Prostate gland (tissue), 2 donors: ENCODE data around the gene FBXL7.

Experiments used
- CTCF ChIP-seq, 4 experiments: fragments of 200-600 bp in 2 of 4; fragments of 450-650 bp in 2 of 4; sonication (generic) in 2 of 4; IDR thresholded peaks; 1 replicate in 3 of 4; 2 replicates in 1 of 4; pipeline ENCODE4 v1.5.1; 2016 to 2019; ENCODE audit warnings: antibody characterized with exemption in 4 of 4, mild to moderate bottlenecking in 2 of 4, moderate library complexity in 2 of 4
- POLR2AphosphoS5 ChIP-seq: sonication (generic); formaldehyde crosslinking; IDR thresholded peaks from one replicate; pipeline ENCODE4 v1.6.1; 2017; ENCODE audit warnings: antibody characterized with exemption

- no peak for TF ChIP-seq CTCF (IDR thresholded peaks at IDR 0.05)
- no peak for TF ChIP-seq POLR2AphosphoS5
Observed at GRCh38 chr5:15476977-15477376, 23.0 kb upstream of the FBXL7 start.
